GM12872 (cell line): ENCODE data around the gene KCTD13.
A peak's percentile ranks its signal among the peaks of the same experiment; 100 is the strongest.

Experiments
- TF ChIP-seq, protein P1 (sequence below): IDR thresholded peaks from 3 replicates; pipeline ENCODE4 v1.5.1; 2011; ENCODE audit warnings: low read depth, mild to moderate bottlenecking, low read length, moderate library complexity; ENCODE audit not compliant: insufficient read depth

KCTD13 gene

DNA sequence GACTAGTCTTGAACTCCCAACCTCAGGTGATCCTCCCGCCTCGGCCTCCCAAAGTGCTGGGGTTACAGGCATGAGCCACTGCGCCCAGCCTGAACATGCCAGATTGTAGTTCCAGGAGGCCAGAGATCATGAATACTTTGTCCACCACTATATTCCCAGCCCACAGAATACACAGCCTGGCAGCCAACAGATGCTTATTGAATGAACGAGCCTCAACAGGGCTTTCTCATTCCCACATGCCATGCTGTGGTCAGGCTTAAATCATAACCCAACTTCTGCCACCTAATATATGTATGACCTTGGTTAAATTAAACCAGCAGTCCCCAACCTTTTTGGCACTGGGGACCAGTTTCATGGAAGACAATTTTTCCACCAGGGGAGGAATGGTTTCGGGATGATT, 32.7 kb upstream of the KCTD13 start:
- TF ChIP-seq, protein P1, sequence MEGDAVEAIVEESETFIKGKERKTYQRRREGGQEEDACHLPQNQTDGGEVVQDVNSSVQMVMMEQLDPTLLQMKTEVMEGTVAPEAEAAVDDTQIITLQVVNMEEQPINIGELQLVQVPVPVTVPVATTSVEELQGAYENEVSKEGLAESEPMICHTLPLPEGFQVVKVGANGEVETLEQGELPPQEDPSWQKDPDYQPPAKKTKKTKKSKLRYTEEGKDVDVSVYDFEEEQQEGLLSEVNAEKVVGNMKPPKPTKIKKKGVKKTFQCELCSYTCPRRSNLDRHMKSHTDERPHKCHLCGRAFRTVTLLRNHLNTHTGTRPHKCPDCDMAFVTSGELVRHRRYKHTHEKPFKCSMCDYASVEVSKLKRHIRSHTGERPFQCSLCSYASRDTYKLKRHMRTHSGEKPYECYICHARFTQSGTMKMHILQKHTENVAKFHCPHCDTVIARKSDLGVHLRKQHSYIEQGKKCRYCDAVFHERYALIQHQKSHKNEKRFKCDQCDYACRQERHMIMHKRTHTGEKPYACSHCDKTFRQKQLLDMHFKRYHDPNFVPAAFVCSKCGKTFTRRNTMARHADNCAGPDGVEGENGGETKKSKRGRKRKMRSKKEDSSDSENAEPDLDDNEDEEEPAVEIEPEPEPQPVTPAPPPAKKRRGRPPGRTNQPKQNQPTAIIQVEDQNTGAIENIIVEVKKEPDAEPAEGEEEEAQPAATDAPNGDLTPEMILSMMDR: no peak

DNA sequence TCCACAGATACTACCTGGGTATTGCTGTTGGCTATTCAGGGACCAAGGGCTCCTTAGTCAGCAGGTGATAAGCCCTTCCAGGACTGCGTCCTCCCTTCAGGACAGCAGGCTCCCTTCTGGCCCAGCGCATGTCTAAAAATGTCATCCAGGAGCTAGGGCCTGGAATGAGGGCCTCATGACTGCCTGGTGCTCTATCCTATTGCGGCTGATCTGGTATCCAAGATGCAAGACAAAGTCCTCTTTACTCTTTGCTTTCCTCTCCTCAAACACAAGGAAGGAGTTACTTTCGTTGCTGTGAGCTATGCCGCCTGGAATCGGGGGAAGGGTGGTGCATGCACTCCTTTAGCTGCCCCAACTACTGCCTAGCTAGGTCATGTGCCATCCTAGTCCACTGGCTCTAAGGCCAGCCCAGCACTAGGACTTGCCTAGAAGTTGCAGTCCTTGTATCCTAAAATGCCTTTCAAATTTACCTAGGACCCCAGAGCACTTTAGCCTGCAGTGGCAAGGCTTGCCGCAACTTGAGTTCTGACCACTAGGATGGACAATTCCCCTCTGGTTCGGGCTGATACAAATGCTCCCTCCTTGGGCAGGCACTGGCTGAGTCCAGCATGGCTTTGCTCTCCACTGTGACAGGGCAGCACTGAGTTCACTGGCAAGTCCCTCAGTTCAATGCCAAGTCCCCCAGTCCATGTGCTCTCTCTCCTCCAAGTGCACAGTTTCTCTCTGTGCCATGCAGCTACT, 25.8 kb upstream of the KCTD13 start:
- TF ChIP-seq, protein P1: peak; percentile 15; the same call in 1 of the 3 replicates

DNA sequence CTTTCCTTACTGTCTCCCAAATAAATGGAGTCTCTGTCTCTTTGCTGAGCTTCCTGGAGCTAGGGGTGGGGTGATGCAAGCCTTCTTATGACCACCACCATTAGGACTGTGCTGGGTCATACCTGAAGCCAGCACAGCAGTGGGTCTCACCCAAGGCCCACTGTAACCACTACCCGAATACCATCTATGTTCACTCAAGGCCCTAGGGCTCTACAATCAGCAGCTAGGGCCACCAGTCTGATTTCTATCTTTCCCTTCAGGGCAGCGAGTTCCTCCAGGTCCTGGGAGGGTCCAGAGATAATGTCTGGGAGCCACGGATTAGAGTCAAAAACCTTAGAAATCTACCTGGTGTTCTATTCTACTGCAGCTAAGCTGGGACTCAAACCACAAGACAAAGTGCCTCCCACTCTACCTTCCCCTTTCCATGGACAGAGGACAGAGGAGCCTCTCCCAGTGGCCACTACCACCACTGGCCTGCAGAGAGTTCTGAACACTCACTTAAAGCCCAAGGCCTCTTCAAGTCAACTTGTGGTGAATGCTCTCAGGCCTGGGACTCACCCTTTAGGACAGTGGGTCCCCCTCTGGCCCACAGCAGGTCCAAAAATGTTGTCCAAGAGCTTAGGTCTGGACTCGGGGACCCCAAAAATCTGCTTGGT, 24.9 kb upstream of the KCTD13 start:
- TF ChIP-seq, protein P1: no peak

DNA sequence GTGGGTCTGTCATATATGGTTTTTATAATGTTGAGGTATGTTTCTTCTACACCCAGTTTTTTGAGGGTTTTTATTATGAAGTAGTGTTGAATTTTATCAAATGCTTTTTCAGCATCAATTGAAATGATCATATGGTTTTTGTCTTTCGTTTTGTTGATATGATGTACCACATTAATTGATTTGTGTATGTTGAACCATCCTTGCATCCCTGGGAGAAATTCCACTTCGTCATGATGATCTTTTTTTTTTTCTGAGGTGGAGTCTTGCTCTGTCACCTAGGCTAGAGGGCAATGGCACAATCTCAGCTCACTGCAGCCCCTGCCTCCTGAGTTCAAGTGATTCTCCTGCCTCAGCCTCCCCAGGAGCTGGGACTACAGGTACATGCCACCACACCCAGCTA, 21.9 kb upstream of the KCTD13 start:
- TF ChIP-seq, protein P1: no peak

DNA sequence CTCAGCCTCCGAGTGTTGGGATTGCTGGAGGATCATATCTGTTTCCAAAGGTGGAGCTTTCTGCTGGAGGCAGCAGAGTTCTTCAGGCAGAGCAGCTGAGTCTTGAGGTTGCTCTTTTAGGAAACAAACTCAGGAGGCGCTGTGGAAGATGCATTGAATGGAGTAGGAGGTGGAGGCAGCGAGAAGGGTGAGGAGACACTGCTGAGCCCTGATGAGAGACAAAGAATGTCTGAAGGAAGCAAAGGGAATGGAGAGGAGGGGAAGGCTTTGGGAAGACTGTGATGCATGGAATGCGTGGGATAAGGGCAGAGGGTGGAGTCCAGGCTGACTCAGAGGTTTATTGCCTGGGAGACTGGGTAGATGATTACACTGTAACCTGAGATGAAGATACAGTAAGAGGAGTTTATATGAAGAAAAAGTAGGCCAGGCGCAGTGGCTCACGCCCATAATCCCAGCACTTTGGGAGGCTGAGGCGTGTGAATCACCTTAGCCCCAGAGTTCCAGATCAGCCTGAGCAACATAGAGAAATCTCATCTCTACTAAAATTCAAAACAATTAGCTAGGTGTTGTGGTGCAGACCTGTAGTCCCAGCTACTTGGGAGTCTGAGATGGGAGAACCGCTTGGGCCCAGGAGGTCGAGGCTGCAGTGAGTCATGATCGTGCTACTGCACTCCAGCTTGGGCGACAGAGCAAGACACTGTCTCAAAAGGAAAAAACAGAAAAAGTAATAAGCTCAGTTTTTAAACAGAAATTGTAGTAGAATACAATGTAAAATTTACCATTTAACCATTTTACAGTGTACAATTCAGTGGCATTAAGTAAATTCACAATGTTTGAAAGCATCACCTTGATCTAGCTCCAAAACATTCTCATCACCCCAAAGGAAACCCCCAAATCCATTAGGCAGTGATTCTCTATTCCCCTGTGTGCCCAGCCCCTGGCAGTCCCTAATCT, 18.1 kb upstream of the KCTD13 start:
- TF ChIP-seq, protein P1: no peak

DNA sequence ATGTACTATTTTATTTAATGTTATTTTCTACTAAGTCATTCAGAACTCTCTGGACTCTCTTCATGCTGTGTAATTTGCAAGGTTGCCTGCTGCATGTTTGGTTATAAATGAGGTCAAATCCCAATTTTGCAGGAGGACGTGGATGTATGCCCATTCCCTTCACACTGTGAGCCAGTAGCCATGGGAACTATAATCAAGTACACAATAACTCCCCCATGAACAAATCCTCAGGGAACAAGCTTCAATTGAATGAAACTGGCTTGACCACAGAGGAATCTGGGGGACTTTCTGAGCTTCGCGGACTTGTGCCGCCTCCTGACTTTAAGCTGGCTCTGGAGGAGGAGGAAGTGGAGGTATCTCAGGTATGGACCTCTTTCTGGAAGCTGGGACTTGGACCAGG, 14.6 kb upstream of the KCTD13 start:
- TF ChIP-seq, protein P1: no peak

DNA sequence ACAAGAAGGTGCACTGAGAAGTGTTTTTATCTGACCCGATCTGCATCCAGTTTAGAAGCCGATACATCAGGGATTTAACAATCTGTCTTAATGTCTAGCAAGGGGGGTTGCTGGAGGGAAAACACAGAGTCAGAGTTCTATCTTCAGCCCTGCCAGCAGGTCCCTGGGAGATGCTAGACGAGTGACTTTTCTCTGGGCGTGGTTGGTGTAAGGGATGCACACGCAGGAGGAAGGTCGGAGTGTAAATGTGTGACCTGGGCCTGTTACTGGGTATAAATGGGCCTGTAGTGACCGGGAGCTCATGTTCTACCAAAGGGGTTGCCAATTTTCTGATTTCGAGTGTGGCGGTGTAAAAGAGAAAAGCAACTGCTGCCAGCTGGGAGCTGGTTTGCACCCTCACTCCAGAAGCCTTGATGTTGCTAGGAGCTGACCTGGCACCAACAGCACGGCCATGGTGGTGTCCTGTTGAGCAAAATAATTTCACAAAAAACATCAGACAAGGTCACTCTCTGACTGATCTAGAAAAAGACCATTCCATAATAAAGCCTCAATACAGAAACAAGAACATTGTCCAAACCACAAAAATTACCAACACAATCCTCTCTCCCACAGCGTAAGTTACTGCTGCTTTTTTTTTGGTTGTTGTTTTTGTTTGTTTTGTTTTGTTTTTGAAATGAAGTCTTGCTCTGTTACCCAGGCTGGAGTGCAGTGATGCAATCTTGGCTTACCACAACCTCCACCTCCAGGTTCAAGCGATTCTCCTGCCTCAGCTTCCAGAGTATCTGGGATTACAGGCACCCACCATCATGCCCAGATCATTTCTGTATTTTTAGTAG, 1.3 kb upstream of the KCTD13 start:
- TF ChIP-seq, protein P1: no peak
